Activated CD8-positive, alpha-beta T cell treated with anti-CD3 and anti-CD28 coated beads for 36 hours (primary cell): ENCODE measurements around the gene SLC44A1. TPM values are rescaled to one million over a fixed set of nuclear protein-coding genes. Genes with fewer than 3 reads are reported as not detected.

Experiments used
- ATAC-seq: fragments of 200-7000 bp; cut with Tn5 transposase; one replicate; pipeline ENCODE4 v1.10.0; 2021; ENCODE audit warnings: mild to moderate bottlenecking, moderate library complexity
- CTCF ChIA-PET: fragments of 350-600 bp; sonication (Branson Sonifier 250); formaldehyde crosslinking; loops from one replicate; lab custom pipeline; 2021; ENCODE audit warnings: antibody characterized with exemption; lab: Charles Lee
- POLR2A ChIA-PET: fragments of 350-600 bp; sonication (Branson Sonifier 250); formaldehyde crosslinking; loops from one replicate; lab custom pipeline; 2021; ENCODE audit warnings: antibody characterized with exemption; lab: Charles Lee
- DNase-seq: peaks from one replicate; pipeline ENCODE4 v3.0.0-alpha.2; 2020
- H3K27ac Mint-ChIP-seq: one replicate; pipeline ENCODE4 v1.8.0; 2021; ENCODE audit warnings: mild to moderate bottlenecking, mixed read lengths
- H3K27me3 Mint-ChIP-seq: one replicate; pipeline ENCODE4 v1.8.0; 2021; ENCODE audit warnings: mixed read lengths
- H3K36me3 Mint-ChIP-seq: one replicate; pipeline ENCODE4 v1.8.0; 2021; ENCODE audit warnings: low read depth, mixed read lengths
- H3K4me1 Mint-ChIP-seq: one replicate; pipeline ENCODE4 v1.8.0; 2021; ENCODE audit warnings: low read depth, mixed read lengths
- H3K4me3 Mint-ChIP-seq: one replicate; pipeline ENCODE4 v1.8.0; 2021; ENCODE audit warnings: mild to moderate bottlenecking, moderate library complexity, mixed read lengths
- H3K9me3 Mint-ChIP-seq: one replicate; pipeline ENCODE4 v1.8.0; 2021; ENCODE audit warnings: mixed read lengths
- CTCF ChIP-seq: fragments of 200-600 bp; IDR thresholded peaks from one replicate; pipeline ENCODE4 v1.8.0; 2022; ENCODE audit warnings: antibody characterized with exemption, mild to moderate bottlenecking
- intact Hi-C: fragments of 100-400 bp; cut with micrococcal nuclease; formaldehyde crosslinking; loops from one replicate; pipeline ENCODE4 v1.10.0; 2022
- total RNA-seq, 2 experiments: library from RNA; stranded (reverse); gene quantifications; one replicate each; pipeline ENCODE4 v1.2.3, GENCODE V29; 2021

SLC44A1 gene
- total RNA-seq, 2 experiments from 2014 or later = 7.2 to 8.3 TPM

- H3K36me3 Mint-ChIP-seq = peaks cover 12% of the 10 kb centered on the region
These were observed 118.0 kb downstream of the SLC44A1 start for GRCh38 chr9:105362470-105362869.

GRCh38 chr9:105363837-105364236 lies 119.4 kb downstream of the SLC44A1 start:
- POLR2A ChIA-PET = no interaction called here
- peaks cover 10% of the 10 kb centered on the region for H3K36me3 Mint-ChIP-seq
- no peak overlapping the region for H3K4me3 Mint-ChIP-seq
- no peaks in the 10 kb centered on the region for H3K27me3 Mint-ChIP-seq
- H3K27ac Mint-ChIP-seq = no peak overlapping the region
- DNase-seq (no peak), ATAC-seq (no peak)
- peaks cover 18% of the 10 kb centered on the region for H3K4me1 Mint-ChIP-seq
- TF ChIP-seq CTCF = no peak
- no peaks in the 10 kb centered on the region for H3K9me3 Mint-ChIP-seq
- CTCF ChIA-PET = interaction anchor here (1.8 kb wide), 1 partner anchor 9 kb away, joined by 7 read pairs; no protein-coding TSS in a partner anchor
- intact Hi-C loops = no loop called here

More at GRCh38 chr9:105362470-105362869, 118.0 kb downstream of the SLC44A1 start:
- Mint-ChIP-seq H3K9me3 (no peaks in the 10 kb centered on the region), H3K4me1 (peaks cover 18% of the 10 kb centered on the region), H3K27ac (no peak overlapping the region), H3K27me3 (no peaks in the 10 kb centered on the region), H3K4me3 (no peak overlapping the region)
- no peak for DNase-seq
- ChIA-PET POLR2A (interaction anchor here (0.8 kb wide), 1 partner anchor 17 kb away, joined by 3 read pairs; no protein-coding TSS in a partner anchor), CTCF (no interaction called here)
- intact Hi-C loops = no loop called here
- no peak for ATAC-seq
- TF ChIP-seq CTCF = no peak

GRCh38 chr9:105369911-105370310 lies 125.5 kb downstream of the SLC44A1 start:
- DNase-seq = no peak
- ChIA-PET CTCF (no interaction called here), POLR2A (interaction anchor here (1.1 kb wide), 1 partner anchor 9 kb away, joined by 4 read pairs; no protein-coding TSS in a partner anchor)
- Mint-ChIP-seq H3K27ac (no peak overlapping the region), H3K36me3 (peaks cover 2% of the 10 kb centered on the region), H3K4me1 (no peaks in the 10 kb centered on the region), H3K9me3 (no peaks in the 10 kb centered on the region), H3K4me3 (no peak overlapping the region), H3K27me3 (no peaks in the 10 kb centered on the region)
- no peak for ATAC-seq
- TF ChIP-seq CTCF = no peak
- intact Hi-C loops = no loop called here

- H3K4me1 Mint-ChIP-seq = no peaks in the 10 kb centered on the region
- no peaks in the 10 kb centered on the region for H3K9me3 Mint-ChIP-seq
- intact Hi-C loops = no loop called here
- H3K27me3 Mint-ChIP-seq = no peaks in the 10 kb centered on the region
- DNase-seq (no peak), ATAC-seq (no peak)
- CTCF ChIA-PET = no interaction called here
- H3K36me3 Mint-ChIP-seq = no peaks in the 10 kb centered on the region
- TF ChIP-seq CTCF = no peak
- H3K27ac Mint-ChIP-seq = no peak overlapping the region
- POLR2A ChIA-PET = no interaction called here
- no peak overlapping the region for H3K4me3 Mint-ChIP-seq
These were observed 129.3 kb downstream of the SLC44A1 start for GRCh38 chr9:105373723-105374122.

GRCh38 chr9:105375323-105375722 lies 130.9 kb downstream of the SLC44A1 start:
- Mint-ChIP-seq H3K4me3 (no peak overlapping the region), H3K27ac (no peak overlapping the region), H3K4me1 (no peaks in the 10 kb centered on the region), H3K9me3 (no peaks in the 10 kb centered on the region), H3K27me3 (no peaks in the 10 kb centered on the region), H3K36me3 (no peaks in the 10 kb centered on the region)
- TF ChIP-seq CTCF = no peak
- CTCF ChIA-PET = no interaction called here
- POLR2A ChIA-PET = no interaction called here
- DNase-seq = no peak
- intact Hi-C loops = no loop called here
- ATAC-seq = no peak
